Thoracic aorta (tissue), 2 donors: ENCODE results near the gene VAMP8. TPM values are rescaled to one million over a fixed set of nuclear protein-coding genes. Genes with fewer than 3 reads are reported as not detected.

Experiments used
- ATAC-seq: fragments of 150-250 bp; one replicate; pipeline ENCODE4 v1.8.0; 2017; ENCODE audit warnings: low read depth; ENCODE audit not compliant: insufficient number of reproducible peaks, low FRiP score
- DNase-seq: peaks from one replicate; pipeline ENCODE4 v3.0.0-alpha.2; 2020; ENCODE audit warnings: low spot score
- H3K27ac ChIP-seq, 2 donors: fragments of 200-600 bp; sonication (generic); 1 replicate in 1 of 2; 2 replicates in 1 of 2; pipeline ENCODE4 v1.5.1; 2016; ENCODE audit warnings: mild to moderate bottlenecking in 2 of 2, moderate library complexity in 2 of 2
- H3K27me3 ChIP-seq: fragments of 200-600 bp; sonication (generic); replicated peaks from 2 replicates; pipeline ENCODE4 v1.6.0; 2016; ENCODE audit warnings: mild to moderate bottlenecking; ENCODE audit not compliant: insufficient read depth
- H3K36me3 ChIP-seq: fragments of 200-600 bp; sonication (generic); one replicate; pipeline ENCODE4 v1.5.1; 2016
- H3K4me1 ChIP-seq, 2 donors: fragments of 200-600 bp; sonication (generic); 1 replicate in 1 of 2; 2 replicates in 1 of 2; pipeline versions ENCODE4 v1.5.1 to v1.6.0; 2016; ENCODE audit warnings: low read depth in 2 of 2, mild to moderate bottlenecking in 1 of 2; ENCODE audit not compliant: control insufficient read depth in 1 of 2
- H3K4me3 ChIP-seq: fragments of 200-600 bp; sonication (generic); 2 replicates; pipeline ENCODE4 v1.5.1; 2016; ENCODE audit warnings: mild to moderate bottlenecking
- H3K9me3 ChIP-seq: fragments of 200-600 bp; sonication (generic); 2 replicates; pipeline ENCODE4 v1.5.1; 2016
- total RNA-seq, 2 donors: library from RNA; depleted of rRNA; stranded (reverse); fragments of >200 nt; gene quantifications; one replicate each; pipeline versions ENCODE4 v1.1.0 to v1.2.3, GENCODE V29; 2016
- TF ChIP-seq, protein P1 (sequence below): fragments of 200-600 bp; sonication (generic); IDR thresholded peaks from one replicate; pipeline ENCODE4 v1.5.1; 2019; ENCODE audit warnings: antibody characterized with exemption

VAMP8 gene
- total RNA-seq, 2 donors from 2014 or later: 30.9 to 34.9 TPM

DNA sequence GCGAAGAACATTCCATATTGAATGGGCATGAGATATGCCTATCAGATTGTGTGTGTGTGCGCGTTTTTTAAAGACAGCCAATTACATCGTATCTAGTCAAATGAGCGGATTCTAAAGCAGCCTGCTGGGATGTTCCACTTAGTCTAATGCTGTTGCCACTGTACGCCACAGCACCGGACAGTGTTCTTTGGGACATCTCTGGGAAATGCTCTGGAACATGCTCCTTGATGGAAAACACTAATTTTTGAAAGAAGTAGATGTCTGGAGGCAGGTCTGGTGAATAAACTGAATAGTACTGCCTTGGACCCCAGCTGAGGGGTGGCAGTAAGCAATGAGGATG lies 28.7 kb downstream of the VAMP8 start:
- TF ChIP-seq, protein P1, sequence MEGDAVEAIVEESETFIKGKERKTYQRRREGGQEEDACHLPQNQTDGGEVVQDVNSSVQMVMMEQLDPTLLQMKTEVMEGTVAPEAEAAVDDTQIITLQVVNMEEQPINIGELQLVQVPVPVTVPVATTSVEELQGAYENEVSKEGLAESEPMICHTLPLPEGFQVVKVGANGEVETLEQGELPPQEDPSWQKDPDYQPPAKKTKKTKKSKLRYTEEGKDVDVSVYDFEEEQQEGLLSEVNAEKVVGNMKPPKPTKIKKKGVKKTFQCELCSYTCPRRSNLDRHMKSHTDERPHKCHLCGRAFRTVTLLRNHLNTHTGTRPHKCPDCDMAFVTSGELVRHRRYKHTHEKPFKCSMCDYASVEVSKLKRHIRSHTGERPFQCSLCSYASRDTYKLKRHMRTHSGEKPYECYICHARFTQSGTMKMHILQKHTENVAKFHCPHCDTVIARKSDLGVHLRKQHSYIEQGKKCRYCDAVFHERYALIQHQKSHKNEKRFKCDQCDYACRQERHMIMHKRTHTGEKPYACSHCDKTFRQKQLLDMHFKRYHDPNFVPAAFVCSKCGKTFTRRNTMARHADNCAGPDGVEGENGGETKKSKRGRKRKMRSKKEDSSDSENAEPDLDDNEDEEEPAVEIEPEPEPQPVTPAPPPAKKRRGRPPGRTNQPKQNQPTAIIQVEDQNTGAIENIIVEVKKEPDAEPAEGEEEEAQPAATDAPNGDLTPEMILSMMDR: no peak
- ATAC-seq (no peak), DNase-seq (no peak)
- H3K4me1 ChIP-seq: peaks cover 42 to 77% of the 10 kb centered on the region in 2 donors
- peaks cover 4% of the 10 kb centered on the region for H3K36me3 ChIP-seq
- no peaks in the 10 kb centered on the region for H3K27me3 ChIP-seq
- H3K9me3 ChIP-seq: no peaks in the 10 kb centered on the region
- peak overlapping the region; percentile 60 to 85 for H3K27ac ChIP-seq
- H3K4me3 ChIP-seq: peak overlapping the region; percentile 31

DNA sequence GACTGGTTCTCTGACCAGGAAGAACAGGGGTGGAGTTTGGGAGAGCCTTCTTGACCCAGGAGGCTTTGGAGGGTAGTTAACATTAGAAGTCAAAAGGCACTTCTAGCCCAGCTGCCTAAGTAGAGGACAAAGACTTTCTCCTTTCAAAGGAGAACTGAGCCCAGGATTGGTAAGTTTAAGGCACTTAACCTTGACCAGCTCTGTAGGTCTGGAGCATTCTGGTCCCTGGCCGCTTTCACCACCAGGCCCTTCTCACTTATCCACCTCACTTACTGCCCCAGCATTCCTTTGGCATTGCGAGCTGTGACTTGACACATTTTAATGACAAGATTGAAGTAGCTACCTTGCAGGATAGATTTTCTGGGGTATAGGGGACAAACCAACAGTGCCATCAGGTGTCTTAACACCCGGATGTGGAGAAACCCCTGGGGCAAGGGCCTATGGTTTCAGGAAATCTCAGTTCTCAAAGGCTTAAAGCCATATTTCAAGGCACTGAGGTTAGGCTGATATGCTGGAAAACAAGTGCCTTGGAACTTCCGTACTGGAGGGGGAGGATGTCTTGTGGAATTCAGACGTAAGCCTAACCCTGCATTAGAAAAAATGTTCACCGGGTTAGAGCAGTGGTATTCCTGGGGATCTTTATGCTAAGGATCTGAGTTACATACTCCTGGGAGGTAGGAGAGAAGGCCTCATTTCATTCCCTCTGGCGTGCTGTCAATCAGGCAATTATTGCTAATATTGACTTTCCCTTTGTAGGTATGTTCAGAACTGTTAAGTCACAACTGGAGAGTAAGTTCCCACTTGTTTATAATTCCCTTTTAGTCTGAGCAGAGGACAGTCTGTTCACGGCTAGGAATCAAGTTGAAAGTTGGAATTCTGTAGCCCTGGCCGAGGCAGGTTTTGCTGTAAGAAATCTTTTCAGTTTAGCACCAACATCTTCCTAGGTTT lies 30.2 kb downstream of the VAMP8 start:
- H3K36me3 ChIP-seq: peaks cover 4% of the 10 kb centered on the region
- ATAC-seq (no peak), DNase-seq (no peak)
- TF ChIP-seq, protein P1: no peak
- no peak overlapping the region for H3K4me3 ChIP-seq
- peaks cover 38 to 70% of the 10 kb centered on the region in 2 donors for H3K4me1 ChIP-seq
- H3K9me3 ChIP-seq: no peaks in the 10 kb centered on the region
- peak overlapping the region; percentile 16 to 85 for H3K27ac ChIP-seq
- no peaks in the 10 kb centered on the region for H3K27me3 ChIP-seq

DNA sequence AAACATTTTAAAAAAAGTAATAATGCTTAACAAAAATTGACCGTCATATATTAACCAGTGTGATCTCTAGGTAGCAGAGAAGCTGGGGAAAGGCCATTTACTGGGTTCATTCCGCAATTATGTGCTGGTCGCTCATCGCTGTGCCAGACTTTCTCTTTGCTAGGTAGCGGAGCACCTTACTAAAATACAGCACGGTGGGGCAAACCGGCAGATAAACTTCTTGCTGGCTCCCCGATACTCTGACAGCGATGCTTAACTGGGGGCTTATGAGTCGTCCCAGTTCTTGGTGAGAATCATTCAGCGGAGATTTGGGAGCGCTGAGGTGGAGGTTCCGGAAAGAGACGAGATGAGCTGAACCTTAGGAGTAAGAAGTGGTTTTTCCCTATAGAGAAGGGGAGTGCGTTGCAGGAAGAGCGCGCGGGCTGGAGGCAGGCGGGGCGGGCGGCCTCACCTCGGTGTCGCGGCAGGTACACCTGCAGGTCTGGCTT lies 33.9 kb downstream of the VAMP8 start:
- Histone ChIP-seq H3K4me1 (peaks cover 14 to 42% of the 10 kb centered on the region in 2 donors), H3K9me3 (no peaks in the 10 kb centered on the region), H3K27ac (peak overlapping the region; percentile 82 to 84), H3K4me3 (peak overlapping the region; percentile 78), H3K27me3 (no peaks in the 10 kb centered on the region), H3K36me3 (peaks cover 4% of the 10 kb centered on the region)
- DNase-seq (no peak), ATAC-seq (no peak)
- TF ChIP-seq, protein P1: no peak

DNA sequence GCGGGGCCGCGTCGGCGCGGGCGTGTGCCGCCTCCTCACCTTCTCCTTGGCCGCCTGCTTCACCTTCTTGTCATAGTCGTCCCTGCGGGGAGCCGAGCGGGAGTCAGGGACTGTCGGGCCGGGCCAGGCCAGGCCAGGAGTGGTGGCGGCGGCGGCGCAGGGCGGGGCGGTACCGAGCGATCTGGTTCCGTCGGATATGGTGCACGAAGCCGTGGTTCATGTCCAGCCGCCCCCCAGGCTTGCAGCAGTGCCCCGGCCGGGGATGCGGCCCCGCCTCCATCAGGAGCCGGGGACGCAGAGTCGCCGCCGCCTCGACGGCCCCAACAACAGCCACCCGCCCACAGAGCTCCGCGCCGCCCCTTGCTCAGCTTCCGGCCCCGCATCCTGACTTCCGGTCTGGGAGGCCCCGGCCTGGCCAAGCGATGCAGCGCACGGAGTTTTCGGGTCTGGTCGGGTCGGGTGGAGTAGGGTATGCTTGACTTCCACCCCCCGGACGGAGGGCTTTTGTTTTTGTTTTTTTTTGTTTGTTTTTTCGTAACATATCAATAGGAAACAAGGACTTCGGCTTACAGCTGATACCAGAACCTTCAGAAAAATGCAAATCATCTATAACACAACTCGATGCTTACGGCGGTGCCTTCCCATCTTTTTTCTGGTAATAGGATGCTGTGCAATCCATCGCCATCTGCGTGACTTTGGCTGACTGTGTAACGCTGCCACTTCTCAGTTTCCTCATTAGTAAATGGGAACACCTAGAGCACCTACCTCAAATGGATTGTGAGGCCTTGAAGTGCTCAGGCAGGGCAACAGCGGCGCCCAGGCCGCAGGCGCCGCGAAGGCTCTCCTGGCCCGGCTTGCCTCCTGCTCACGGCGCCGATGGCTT lies 34.6 kb downstream of the VAMP8 start, which contains the start of gene C2orf68:
Gene C2orf68 (minus strand): TSS at position 362 of the 883 bp plus-strand sequence. CDS start 82 bp downstream, at position 280.
- TF ChIP-seq, protein P1: no peak
- H3K4me1 ChIP-seq: peaks cover 12 to 39% of the 10 kb centered on the region in 2 donors
- no peaks in the 10 kb centered on the region for H3K27me3 ChIP-seq
- no peak for ATAC-seq
- peak; percentile 73 for DNase-seq
- H3K27ac ChIP-seq: peak within 1 kb of the TSS; percentile 82 to 84
- no peaks in the 10 kb centered on the region for H3K9me3 ChIP-seq
- H3K36me3 ChIP-seq: peaks cover 3% of the 10 kb centered on the region
- peak within 1 kb of the TSS; percentile 78 for H3K4me3 ChIP-seq
